GM19099 (cell line): ENCODE results near the gene CAMTA2.

Experiments
- POLR2A ChIP-seq: IDR thresholded peaks from 3 replicates; pipeline ENCODE4 v1.6.1; 2011; ENCODE audit warnings: low read depth; ENCODE audit not compliant: insufficient read length; ENCODE audit errors: extremely low read depth

Gene CAMTA2

DNA sequence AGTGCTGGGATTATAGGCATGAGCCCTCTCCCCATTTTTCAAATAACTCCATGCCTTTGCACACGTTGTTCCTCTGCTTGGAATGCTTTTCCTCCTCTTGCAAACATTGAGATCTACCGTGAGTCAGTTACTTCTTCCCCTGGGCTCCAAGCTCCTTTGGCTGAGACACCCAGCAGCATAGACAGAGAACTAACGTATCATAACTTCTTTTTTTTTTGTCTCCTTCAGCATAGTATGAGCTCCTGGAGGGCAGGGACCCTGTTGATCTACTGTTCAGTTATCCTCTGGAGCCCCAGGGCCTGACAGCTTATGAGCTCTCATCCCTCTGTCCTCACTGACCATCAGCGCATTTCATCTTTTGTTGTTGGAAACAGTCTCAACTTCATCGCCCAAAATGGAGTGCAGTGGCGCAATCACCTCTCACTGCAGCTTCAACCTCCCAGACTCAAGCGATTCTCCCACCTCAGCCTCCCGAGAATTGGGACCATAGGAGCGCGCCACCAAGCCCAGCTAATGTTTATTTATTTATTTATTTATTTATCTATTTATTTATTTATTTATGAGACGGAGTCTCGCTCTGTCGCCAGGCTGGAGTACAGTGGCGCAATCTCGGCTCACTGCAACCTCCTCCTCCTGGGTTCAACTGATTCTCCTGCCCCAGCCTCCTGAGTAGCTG is 22.0 kb downstream of the CAMTA2 start:
- TF ChIP-seq POLR2A, result no peak

DNA sequence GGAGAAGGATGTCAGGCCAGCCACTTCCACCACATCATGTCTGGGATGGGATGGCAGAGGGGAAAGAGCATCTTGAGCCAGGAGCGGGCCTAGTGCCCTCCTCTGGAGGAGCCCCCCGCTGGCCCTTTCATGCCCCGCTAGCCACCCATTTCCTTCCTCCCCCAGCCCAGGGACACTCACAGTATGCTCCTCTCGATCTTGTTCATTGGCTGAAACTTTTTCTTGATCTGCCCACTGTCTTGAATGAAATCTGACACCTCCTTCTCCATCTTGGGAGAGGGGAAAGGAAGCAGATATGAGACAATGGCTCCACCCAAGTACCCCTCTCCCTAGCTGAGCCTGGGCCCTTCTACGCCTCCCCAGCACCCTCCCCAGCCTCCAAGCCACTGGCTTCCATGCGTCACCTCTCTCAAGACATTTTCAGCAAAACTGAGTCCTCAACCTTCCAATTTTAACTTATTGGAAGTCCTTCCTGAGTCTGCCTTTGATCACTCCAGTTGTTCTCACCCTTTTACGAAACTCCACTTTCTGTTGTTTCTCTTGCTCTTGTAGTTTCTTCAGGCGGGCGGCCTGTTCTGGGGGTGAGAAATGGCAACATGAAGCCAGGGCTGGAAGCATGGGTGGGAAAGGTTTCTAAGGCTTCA is 27.1 kb downstream of the CAMTA2 start:
- TF ChIP-seq POLR2A, result no peak

- TF ChIP-seq POLR2A, result no peak
Observed at GRCh38 chr17:4959261-4959965, 28.1 kb downstream of the CAMTA2 start.

GRCh38 chr17:4958102-4958501 is 29.4 kb downstream of the CAMTA2 start:
- TF ChIP-seq POLR2A, result no peak

- no peak for TF ChIP-seq POLR2A
Observed at GRCh38 chr17:4956493-4957061, 30.9 kb downstream of the CAMTA2 start.

DNA sequence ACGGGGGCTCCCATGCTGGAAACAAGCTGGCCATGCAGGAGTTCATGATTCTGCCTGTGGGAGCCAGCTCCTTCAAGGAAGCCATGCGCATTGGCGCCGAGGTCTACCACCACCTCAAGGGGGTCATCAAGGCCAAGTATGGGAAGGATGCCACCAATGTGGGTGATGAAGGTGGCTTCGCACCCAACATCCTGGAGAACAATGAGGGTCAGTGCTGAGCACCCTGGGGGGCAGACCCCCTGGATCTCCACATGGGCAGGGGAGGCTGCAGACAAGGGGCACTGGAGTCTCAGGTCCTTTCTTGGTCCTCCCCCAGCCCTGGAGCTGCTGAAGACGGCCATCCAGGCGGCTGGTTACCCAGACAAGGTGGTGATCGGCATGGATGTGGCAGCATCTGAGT is 32.4 kb downstream of the CAMTA2 start:
- no peak for TF ChIP-seq POLR2A

DNA sequence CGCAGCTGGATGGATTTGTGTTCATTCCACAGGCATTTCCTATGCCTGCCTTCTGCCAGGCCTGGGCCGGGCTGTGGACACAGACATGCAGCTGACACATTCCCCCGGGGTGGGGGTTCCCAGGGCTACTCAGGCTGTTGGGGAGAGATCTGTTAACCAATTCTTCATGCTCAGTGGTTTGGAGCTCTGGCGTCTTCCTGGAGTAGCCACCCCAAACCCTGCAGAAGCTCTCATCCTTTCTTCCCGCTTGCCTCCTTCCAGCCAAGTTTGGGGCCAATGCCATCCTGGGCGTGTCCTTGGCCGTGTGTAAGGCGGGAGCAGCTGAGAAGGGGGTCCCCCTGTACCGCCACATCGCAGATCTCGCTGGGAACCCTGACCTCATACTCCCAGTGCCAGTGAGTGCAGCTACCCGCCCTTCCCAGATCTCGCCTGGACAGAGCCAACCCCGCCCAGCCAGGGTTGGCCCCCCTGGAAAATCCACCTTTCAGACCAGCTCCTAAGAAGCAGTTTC is 34.0 kb downstream of the CAMTA2 start:
- TF ChIP-seq POLR2A, result no peak

DNA sequence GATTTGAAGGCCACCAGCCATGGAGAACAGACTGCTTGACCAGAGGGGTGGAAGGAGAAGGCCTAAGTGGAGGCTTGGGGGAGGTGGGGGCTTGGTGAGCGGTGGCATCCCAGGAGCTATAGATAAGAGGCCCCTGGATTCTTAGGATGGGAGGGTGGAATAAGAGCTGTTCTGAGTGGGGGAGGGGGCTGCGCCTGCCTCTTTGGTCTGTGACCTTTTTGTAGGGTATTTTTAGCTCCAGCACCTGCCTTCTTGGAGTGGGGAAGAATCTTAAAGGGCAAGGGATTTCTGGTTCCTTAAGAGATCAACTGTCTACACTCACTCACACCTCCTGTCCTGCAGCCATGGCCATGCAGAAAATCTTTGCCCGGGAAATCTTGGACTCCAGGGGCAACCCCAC is 36.0 kb downstream of the CAMTA2 start:
- no peak for TF ChIP-seq POLR2A

GRCh38 chr17:4950746-4951204 is 36.7 kb downstream of the CAMTA2 start, which contains the start of gene ENO3:
ENO3 (plus strand) TSS chr17:4951119; CDS start chr17:4951830, 711 bp downstream.
- TF ChIP-seq POLR2A, result peak; percentile 15

- peak; percentile 30 for TF ChIP-seq POLR2A
Observed at GRCh38 chr17:4950075-4950745, 37.3 kb downstream of the CAMTA2 start.

- TF ChIP-seq POLR2A, result no peak
Observed at GRCh38 chr17:4949321-4950074, 38.0 kb downstream of the CAMTA2 start.

GRCh38 chr17:4948931-4949320 is 38.5 kb downstream of the CAMTA2 start:
- peak; percentile 74 for TF ChIP-seq POLR2A

- TF ChIP-seq POLR2A, result peak; percentile 97
Observed at GRCh38 chr17:4948166-4948930, 39.1 kb downstream of the CAMTA2 start, which contains the start of gene PFN1. PFN1 (minus strand) TSS chr17:4948530; CDS start chr17:4948394, 136 bp downstream.
